H9 (cell line): ENCODE measurements around the gene TEAD1. TPM values are rescaled to one million over a fixed set of nuclear protein-coding genes. Genes with fewer than 3 reads are reported as not detected.

ENCODE experiments used
- DNase-seq: peaks from one replicate; pipeline ENCODE4 v3.0.0-alpha.2; 2017
- H2AFZ ChIP-seq: one replicate; pipeline ENCODE4 v1.6.1; 2013; ENCODE audit warnings: mild to moderate bottlenecking, low read length, control low read depth, moderate library complexity
- H2AK5ac ChIP-seq: 2 replicates; pipeline ENCODE4 v1.6.1; 2013; ENCODE audit warnings: low read length, control low read depth, mixed read lengths; ENCODE audit not compliant: insufficient read length
- H2BK120ac ChIP-seq: one replicate; pipeline ENCODE4 v1.6.1; 2013; ENCODE audit warnings: low read depth, mild to moderate bottlenecking, low read length, control low read depth, inconsistent platforms; ENCODE audit not compliant: poor library complexity, severe bottlenecking
- H2BK12ac ChIP-seq: 2 replicates; pipeline ENCODE4 v1.6.1; 2013; ENCODE audit warnings: low read length, control low read depth, mixed read lengths, low read depth; ENCODE audit not compliant: insufficient read length
- H2BK15ac ChIP-seq: 2 replicates; pipeline ENCODE4 v1.6.1; 2013; ENCODE audit warnings: low read depth, low read length, control low read depth
- H2BK20ac ChIP-seq: one replicate; pipeline ENCODE4 v1.6.1; 2013; ENCODE audit warnings: low read depth, mild to moderate bottlenecking, low read length, control low read depth, inconsistent platforms; ENCODE audit not compliant: poor library complexity, severe bottlenecking
- H2BK5ac ChIP-seq: 2 replicates; pipeline ENCODE4 v1.6.1; 2013; ENCODE audit warnings: low read length, control low read depth, mixed read lengths; ENCODE audit not compliant: insufficient read length
- H3K14ac ChIP-seq: 2 replicates; pipeline ENCODE4 v1.6.1; 2013; ENCODE audit warnings: low read length, control low read depth; ENCODE audit not compliant: insufficient read depth
- H3K18ac ChIP-seq: 2 replicates; pipeline ENCODE4 v1.6.1; 2013; ENCODE audit warnings: low read depth, mild to moderate bottlenecking, mixed read lengths, low read length, control low read depth; ENCODE audit not compliant: insufficient read length
- H3K23ac ChIP-seq: 2 replicates; pipeline ENCODE4 v1.6.1; 2013; ENCODE audit warnings: low read length, control low read depth, mixed read lengths, low read depth; ENCODE audit not compliant: insufficient read length
- H3K23me2 ChIP-seq: 2 replicates; pipeline ENCODE4 v1.6.1; 2013; ENCODE audit warnings: low read depth, mild to moderate bottlenecking, mixed read lengths, low read length, control low read depth; ENCODE audit not compliant: insufficient read length, poor library complexity, severe bottlenecking
- H3K27ac ChIP-seq: 2 replicates; pipeline ENCODE4 v1.5.1; 2013; ENCODE audit warnings: low read length, control low read depth, mixed read lengths, low read depth; ENCODE audit not compliant: insufficient read length
- H3K27me3 ChIP-seq: 2 replicates; pipeline ENCODE4 v1.6.1; 2013; ENCODE audit warnings: low read length, control low read depth, inconsistent platforms; ENCODE audit not compliant: insufficient read depth
- H3K4ac ChIP-seq: 2 replicates; pipeline ENCODE4 v1.6.1; 2013; ENCODE audit warnings: low read depth, mild to moderate bottlenecking, control low read depth, inconsistent platforms, low read length, moderate library complexity
- H3K4me1 ChIP-seq: 2 replicates; pipeline ENCODE4 v1.6.1; 2013; ENCODE audit warnings: low read length, control low read depth, inconsistent platforms; ENCODE audit not compliant: insufficient read depth
- H3K4me2 ChIP-seq: 2 replicates; pipeline ENCODE4 v1.6.1; 2013; ENCODE audit warnings: low read length, control low read depth, mixed read lengths; ENCODE audit not compliant: insufficient read length, insufficient read depth
- H3K56ac ChIP-seq: 2 replicates; pipeline ENCODE4 v1.6.1; 2013; ENCODE audit warnings: low read depth, mild to moderate bottlenecking, mixed read lengths, low read length, control low read depth; ENCODE audit not compliant: insufficient read length
- H3K79me1 ChIP-seq: 2 replicates; pipeline ENCODE4 v1.6.1; 2013; ENCODE audit warnings: low read depth, mild to moderate bottlenecking, moderate library complexity, low read length, control low read depth, inconsistent platforms; ENCODE audit not compliant: insufficient read depth, poor library complexity, severe bottlenecking
- H3K79me2 ChIP-seq: 2 replicates; pipeline ENCODE4 v1.6.1; 2013; ENCODE audit warnings: low read length, control low read depth, inconsistent platforms; ENCODE audit not compliant: insufficient read depth
- H3K9ac ChIP-seq: 2 replicates; pipeline ENCODE4 v1.6.1; 2013; ENCODE audit warnings: low read length, control low read depth, mixed read lengths; ENCODE audit not compliant: insufficient read length; ENCODE audit errors: extremely low read depth
- H3K9me3 ChIP-seq: one replicate; pipeline ENCODE4 v1.6.1; 2013; ENCODE audit warnings: low read depth, low read length, inconsistent platforms; ENCODE audit not compliant: control insufficient read depth
- H3T11ph ChIP-seq: one replicate; pipeline ENCODE4 v1.6.1; 2013; ENCODE audit warnings: mild to moderate bottlenecking, low read length, control low read depth, inconsistent platforms
- H4K20me1 ChIP-seq: one replicate; pipeline ENCODE4 v1.6.1; 2013; ENCODE audit not compliant: control insufficient read depth, insufficient read length, insufficient read depth
- H4K5ac ChIP-seq: 2 replicates; pipeline ENCODE4 v1.6.1; 2013; ENCODE audit warnings: low read depth, mild to moderate bottlenecking, mixed read lengths, low read length, control low read depth; ENCODE audit not compliant: insufficient read length
- H4K8ac ChIP-seq: replicated peaks from 2 replicates; pipeline ENCODE4 v1.6.1; 2013; ENCODE audit warnings: low read length, control low read depth, mixed read lengths, low read depth; ENCODE audit not compliant: insufficient read length
- H4K91ac ChIP-seq: 2 replicates; pipeline ENCODE4 v1.6.1; 2013; ENCODE audit warnings: low read depth, mild to moderate bottlenecking, moderate library complexity, mixed read lengths, low read length, control low read depth; ENCODE audit not compliant: insufficient read length
- H3K27ac Mint-ChIP-seq, 3 experiments: 2 replicates in 2 of 3; 3 replicates in 1 of 3; pipeline ENCODE4 v1.8.0; 2020 to 2021; ENCODE audit warnings: mixed read lengths in 3 of 3, mild to moderate bottlenecking in 1 of 3, moderate library complexity in 1 of 3
- H3K27me3 Mint-ChIP-seq: 2 replicates; pipeline ENCODE4 v1.8.0; 2021; ENCODE audit warnings: low read depth, mild to moderate bottlenecking, moderate library complexity, mixed read lengths
- H3K36me3 Mint-ChIP-seq, 3 experiments: 2 replicates in 2 of 3; 3 replicates in 1 of 3; pipeline ENCODE4 v1.8.0; 2020 to 2021; ENCODE audit warnings: low read depth in 3 of 3, mixed read lengths in 3 of 3; ENCODE audit not compliant: insufficient read depth in 1 of 3
- H3K4me1 Mint-ChIP-seq, 2 experiments: 2 replicates each; pipeline ENCODE4 v1.8.0; 2020; ENCODE audit warnings: mixed read lengths in 2 of 2
- H3K4me3 Mint-ChIP-seq, 2 experiments: 2 replicates in 1 of 2; 3 replicates in 1 of 2; pipeline ENCODE4 v1.8.0; 2020 to 2021; ENCODE audit warnings: mild to moderate bottlenecking in 2 of 2, mixed read lengths in 2 of 2, moderate library complexity in 1 of 2
- H3K9me3 Mint-ChIP-seq, 2 experiments: 2 replicates in 1 of 2; 3 replicates in 1 of 2; pipeline ENCODE4 v1.8.0; 2020; ENCODE audit warnings: mild to moderate bottlenecking in 2 of 2, mixed read lengths in 2 of 2, moderate library complexity in 1 of 2
- WGBS: extraction: QIAGEN DNeasy Blood & Tissue Kit; methylation state at CpG from one replicate; pipeline ENCODE4 v1.1.7; 2013; ENCODE audit warnings: missing lambda C conversion rate, low lambda C conversion rate, mixed read lengths; ENCODE audit not compliant: insufficient read length; ENCODE audit errors: extremely low coverage; 5-methylcytosine and 5-hydroxymethylcytosine counted together
- total RNA-seq: library from RNA; stranded (reverse); gene quantifications from 2 replicates; pipeline ENCODE4 v1.2.1, GENCODE V29; 2021
- TF ChIP-seq, protein P1 (sequence below): fragments of 200-600 bp; sonication (generic); conservative IDR thresholded peaks from 3 replicates; pipeline ENCODE4 v1.8.0; 2021; ENCODE audit warnings: antibody characterized with exemption, mild to moderate bottlenecking

The TEAD1 gene
- total RNA-seq, 1 experiment from 2014 or later: 75.1 TPM

DNA sequence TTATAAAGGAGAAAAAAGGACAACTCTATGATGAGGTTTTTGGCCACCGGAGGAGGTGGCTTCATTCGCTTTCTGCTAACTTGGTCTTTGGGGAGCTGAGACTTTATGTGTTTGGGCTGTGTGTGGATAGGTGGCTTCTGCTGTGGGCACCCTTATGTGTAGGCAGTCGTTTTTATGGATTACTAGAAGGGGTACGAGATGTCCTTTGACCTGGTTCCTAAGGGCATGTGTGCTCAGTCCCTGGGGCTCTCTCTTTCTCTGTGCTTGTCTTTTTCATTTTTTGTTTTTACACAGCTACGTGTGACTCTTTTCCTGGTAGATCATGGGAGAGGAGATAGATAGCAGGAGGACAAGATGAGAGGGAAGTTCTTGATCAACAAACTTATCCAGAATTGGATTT lies 93.4 kb downstream of the TEAD1 start:
- Histone ChIP-seq H3K27me3 (no peaks in the 10 kb centered on the region), H3T11ph (no peak overlapping the region), H3K4ac (no peak overlapping the region), H4K20me1 (peaks cover 2% of the 10 kb centered on the region), H4K8ac (no peak overlapping the region), H3K4me1 (peaks cover 8% of the 10 kb centered on the region; the same call in 1 of the 2 replicates), H3K4me2 (no peak overlapping the region), H2AK5ac (no peak overlapping the region), H2BK12ac (no peak overlapping the region), H4K5ac (no peak overlapping the region), H2BK120ac (no peak overlapping the region), H2AFZ (no peak overlapping the region), H3K79me1 (peaks cover 7% of the 10 kb centered on the region), H3K14ac (no peak overlapping the region), H3K9me3 (no peaks in the 10 kb centered on the region), H2BK15ac (no peak overlapping the region), H3K23me2 (no peaks in the 10 kb centered on the region), H2BK5ac (no peak overlapping the region), H2BK20ac (no peak overlapping the region), H3K23ac (no peak overlapping the region), H3K18ac (no peak overlapping the region), H3K27ac (no peak overlapping the region), H3K79me2 (peaks cover 11% of the 10 kb centered on the region; the same call in 1 of the 2 replicates), H4K91ac (no peak overlapping the region), H3K56ac (no peak overlapping the region), H3K9ac (no peak overlapping the region)
- TF ChIP-seq, protein P1, sequence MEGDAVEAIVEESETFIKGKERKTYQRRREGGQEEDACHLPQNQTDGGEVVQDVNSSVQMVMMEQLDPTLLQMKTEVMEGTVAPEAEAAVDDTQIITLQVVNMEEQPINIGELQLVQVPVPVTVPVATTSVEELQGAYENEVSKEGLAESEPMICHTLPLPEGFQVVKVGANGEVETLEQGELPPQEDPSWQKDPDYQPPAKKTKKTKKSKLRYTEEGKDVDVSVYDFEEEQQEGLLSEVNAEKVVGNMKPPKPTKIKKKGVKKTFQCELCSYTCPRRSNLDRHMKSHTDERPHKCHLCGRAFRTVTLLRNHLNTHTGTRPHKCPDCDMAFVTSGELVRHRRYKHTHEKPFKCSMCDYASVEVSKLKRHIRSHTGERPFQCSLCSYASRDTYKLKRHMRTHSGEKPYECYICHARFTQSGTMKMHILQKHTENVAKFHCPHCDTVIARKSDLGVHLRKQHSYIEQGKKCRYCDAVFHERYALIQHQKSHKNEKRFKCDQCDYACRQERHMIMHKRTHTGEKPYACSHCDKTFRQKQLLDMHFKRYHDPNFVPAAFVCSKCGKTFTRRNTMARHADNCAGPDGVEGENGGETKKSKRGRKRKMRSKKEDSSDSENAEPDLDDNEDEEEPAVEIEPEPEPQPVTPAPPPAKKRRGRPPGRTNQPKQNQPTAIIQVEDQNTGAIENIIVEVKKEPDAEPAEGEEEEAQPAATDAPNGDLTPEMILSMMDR: no peak
- Mint-ChIP-seq H3K9me3 (no peaks in the 10 kb centered on the region), H3K4me1 (peaks cover 15 to 27% of the 10 kb centered on the region in 2 experiments), H3K27me3 (no peaks in the 10 kb centered on the region), H3K4me3 (no peak overlapping the region), H3K27ac (peak overlapping the region in 2 of 3 experiments; percentile 16 to 28; a peak in 3 of 7 replicates), H3K36me3 (peaks cover 12 to 30% (median 15%) of the 10 kb centered on the region in 3 experiments; a peak in 6 of 7 replicates)
- DNase-seq: no peak
- no CpG with 5 or more reads among the region's 5 CpGs for WGBS
